K562 (cell line): ENCODE measurements around the gene ARID3A. TPM values are rescaled to one million over a fixed set of nuclear protein-coding genes. Genes with fewer than 3 reads are reported as not detected.

ENCODE experiments used
- C11orf30 ChIP-seq: fragments of 450-650 bp; IDR thresholded peaks from 2 replicates; pipeline ENCODE4 v1.6.1; 2016; ENCODE audit warnings: low read depth, mild to moderate bottlenecking
- CBX8 ChIP-seq: fragments of 200-600 bp; sonication (generic); IDR thresholded peaks from 2 replicates; pipeline ENCODE4 v1.6.1; 2012; ENCODE audit warnings: borderline replicate concordance, mixed run types, low read depth, mild to moderate bottlenecking, moderate library complexity, mixed read lengths, low read length, control low read depth, inconsistent platforms; ENCODE audit not compliant: poor library complexity, severe bottlenecking; ENCODE audit errors: extremely low read depth
- CCNT2 ChIP-seq: IDR thresholded peaks from 2 replicates; pipeline ENCODE4 v1.6.1; 2011; ENCODE audit warnings: borderline replicate concordance, low read depth, mild to moderate bottlenecking, moderate library complexity, mixed read lengths, low read length; ENCODE audit not compliant: insufficient read length; ENCODE audit errors: extremely low read depth
- E4F1 ChIP-seq: fragments of 250-450 bp; sonication (Bioruptor Pico); IDR thresholded peaks from 2 replicates; pipeline ENCODE4 v1.5.0; 2021; ENCODE audit warnings: mild to moderate bottlenecking, borderline replicate concordance
- FIP1L1 ChIP-seq: fragments of 200-400 bp; formaldehyde crosslinking; IDR thresholded peaks from 2 replicates; pipeline ENCODE4 v1.6.1; 2018; ENCODE audit warnings: mild to moderate bottlenecking, low read depth, low read length; ENCODE audit not compliant: poor library complexity, severe bottlenecking
- HDAC2 ChIP-seq: fragments of 450-650 bp; IDR thresholded peaks from 2 replicates; pipeline ENCODE4 v1.6.1; 2016; ENCODE audit warnings: mild to moderate bottlenecking
- KHSRP ChIP-seq: fragments of 450-650 bp; IDR thresholded peaks from 2 replicates; pipeline ENCODE4 v1.6.1; 2017
- MXI1 ChIP-seq: IDR thresholded peaks from 2 replicates; pipeline ENCODE4 v1.6.1; 2011; ENCODE audit warnings: low read depth, mild to moderate bottlenecking, improper control_type of control experiment, low read length
- PHF21A ChIP-seq: fragments of 450-650 bp; IDR thresholded peaks from 2 replicates; pipeline ENCODE4 v1.6.1; 2017; ENCODE audit warnings: low read depth, borderline replicate concordance
- RB1 ChIP-seq: fragments of 450-650 bp; IDR thresholded peaks from 2 replicates; pipeline ENCODE4 v1.6.1; 2017; ENCODE audit warnings: low read depth, mild to moderate bottlenecking
- RCOR1 ChIP-seq, 2 experiments: IDR thresholded peaks; 2 replicates each; pipeline ENCODE4 v1.6.1; 2012; ENCODE audit warnings: low read depth in 2 of 2, low read length in 2 of 2, borderline replicate concordance in 1 of 2, improper control_type of control experiment in 1 of 2
- SMARCA5 ChIP-seq: fragments of 450-650 bp; IDR thresholded peaks from 2 replicates; pipeline ENCODE4 v1.6.1; 2016
- SP2 ChIP-seq: IDR thresholded peaks from 2 replicates; pipeline ENCODE4 v1.6.1; 2011; ENCODE audit warnings: mild to moderate bottlenecking, low read depth, low read length, moderate library complexity; ENCODE audit not compliant: poor library complexity, severe bottlenecking; ENCODE audit errors: extremely low read depth
- TEAD1 ChIP-seq, 2 experiments: fragments of 450-650 bp in 1 of 2; sonication (generic) in 1 of 2; formaldehyde crosslinking; IDR thresholded peaks; 2 replicates each; pipeline versions ENCODE4 v1.4.0 to v1.8.0; 2020 to 2022; ENCODE audit warnings: mild to moderate bottlenecking in 2 of 2, missing genetic modification reagents in 1 of 2
- ZC3H4 ChIP-seq: sonication (generic); formaldehyde crosslinking; IDR thresholded peaks from 2 replicates; pipeline ENCODE4 v1.9.0; 2021; ENCODE audit warnings: missing genetic modification reagents, borderline replicate concordance
- ZFX ChIP-seq: sonication (generic); formaldehyde crosslinking; IDR thresholded peaks from 2 replicates; pipeline ENCODE4 v1.8.0; 2022; ENCODE audit warnings: mild to moderate bottlenecking, missing genetic modification reagents, moderate library complexity
- ZNF740 ChIP-seq, 3 experiments: fragments of 200-800 bp in 1 of 3; sonication (Bioruptor generic) in 1 of 3; sonication (generic) in 1 of 3; formaldehyde crosslinking in 1 of 3; IDR thresholded peaks; 2 replicates each; pipeline versions ENCODE4 v1.6.1 to v1.8.0; 2016 to 2022; ENCODE audit warnings: mild to moderate bottlenecking in 2 of 3, missing compliant biosample characterization in 2 of 3, missing genetic modification characterization in 2 of 3, missing genetic modification reagents in 1 of 3
- polyA plus RNA-seq, 8 experiments: library from polyadenylated mRNA; depleted of rRNA in 4 of 8; stranded (reverse) in 5 of 8; unstranded in 3 of 8; fragments of >200 nt; fragmentation: Nextera tagmentation in 2 of 8; fragmentation: Illumina TruSeq in 1 of 8; extraction: Ambion mirVana in 2 of 8; extraction: Trizol in 1 of 8; gene quantifications; 2 replicates each; pipeline versions ENCODE4 v1.2.1 to v1.2.3, GENCODE V29; 2011 to 2014; ENCODE audit warnings: inconsistent platforms in 1 of 8, missing spikeins in 1 of 8
- total RNA-seq, 7 experiments: library from RNA; depleted of rRNA in 6 of 7; stranded (reverse); fragments of >200 nt in 6 of 7; fragmentation: Illumina TruSeq in 2 of 7; extraction: Trizol in 2 of 7; gene quantifications; 2 replicates each; pipeline versions ENCODE4 v1.2.1 to v1.2.3, GENCODE V29; 2011 to 2021; ENCODE audit warnings: low replicate concordance in 1 of 7
- TF ChIP-seq, protein P1 (sequence below): sonication (generic); formaldehyde crosslinking; IDR thresholded peaks from 2 replicates; pipeline ENCODE4 v1.9.0; 2022; ENCODE audit warnings: mild to moderate bottlenecking, missing genetic modification reagents

Gene ARID3A
- total and polyA plus RNA-seq, 9 of the 15 experiments (the other 6 are each of a cell fraction or from before 2014, with no cell fraction given), result 1.4 to 118 (median 31.2) TPM

DNA sequence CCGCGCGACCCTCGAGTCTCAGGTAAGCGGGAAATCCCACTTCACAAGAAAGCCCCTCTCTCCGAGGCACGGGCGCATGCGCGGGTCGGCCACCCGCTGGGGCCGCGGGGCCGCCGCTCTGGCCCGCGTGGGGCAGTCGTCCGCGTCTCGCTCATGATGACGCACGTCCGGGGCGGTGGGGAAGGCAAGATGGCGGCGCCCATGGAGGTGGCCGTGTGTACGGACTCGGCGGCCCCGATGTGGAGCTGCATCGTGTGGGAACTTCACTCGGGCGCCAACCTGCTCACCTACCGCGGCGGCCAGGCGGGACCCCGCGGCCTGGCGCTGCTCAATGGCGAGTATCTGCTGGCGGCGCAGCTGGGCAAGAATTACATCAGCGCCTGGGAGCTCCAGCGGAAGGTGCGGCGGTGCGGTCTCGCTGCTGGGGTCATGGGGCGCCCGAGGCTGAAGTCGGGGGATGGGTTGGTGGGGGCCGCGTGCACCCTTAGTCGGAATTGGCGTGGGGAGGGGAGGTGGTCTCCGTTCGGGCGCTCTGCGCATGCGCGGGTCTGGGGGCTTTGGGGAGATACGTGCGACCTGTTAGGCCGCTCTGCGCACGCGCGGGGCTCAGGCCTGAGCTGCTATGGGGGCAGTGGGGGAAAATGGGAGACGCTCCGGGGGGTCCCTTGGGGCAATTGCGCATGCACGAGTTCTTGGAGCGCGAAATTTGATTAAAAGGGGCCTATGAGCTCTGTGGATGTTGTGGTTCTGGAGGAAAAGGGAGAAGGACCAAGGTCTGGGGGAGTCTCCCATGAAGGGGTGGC lies 58.5 kb downstream of the ARID3A start, which contains the start of gene WDR18 (continued):
- no peak for TF ChIP-seq CBX8
- peak; percentile 57 for TF ChIP-seq CCNT2
- TF ChIP-seq C11orf30, result peak; percentile 99
- TF ChIP-seq HDAC2, result peak; percentile 95
- TF ChIP-seq MXI1, result peak; percentile 93
- no peak for TF ChIP-seq ZC3H4
- peak in 1 of 2 experiments; percentile 75; a peak in 1 of 4 replicates for TF ChIP-seq TEAD1 (CRISPR knock-in tag; IDR thresholded peaks at IDR 0.05)
- peak; percentile 65; the same call in 1 of the 2 replicates for TF ChIP-seq KHSRP
- 0 out of 2 replicates have a peak, but pooled peaks have one; percentile 17 for TF ChIP-seq PHF21A
- peak; percentile 24 for TF ChIP-seq SP2
- TF ChIP-seq ZNF740 (CRISPR knock-in tag; IDR thresholded peaks at IDR 0.05), result no peak
- TF ChIP-seq ZNF740 (tag; IDR thresholded peaks at IDR 0.05), result no peak
- TF ChIP-seq RCOR1 (IDR thresholded peaks at IDR 0.05; ENCODE audit: borderline replicate concordance in 1 of 2, low read depth in 2 of 2, low read length in 2 of 2), result 0 out of 4 replicates have a peak, but pooled peaks of 1 of the 2 experiments have one; percentile 41
- peak; percentile 93 for TF ChIP-seq RB1
- TF ChIP-seq ZFX, result peak; percentile 65
- TF ChIP-seq, protein P1, sequence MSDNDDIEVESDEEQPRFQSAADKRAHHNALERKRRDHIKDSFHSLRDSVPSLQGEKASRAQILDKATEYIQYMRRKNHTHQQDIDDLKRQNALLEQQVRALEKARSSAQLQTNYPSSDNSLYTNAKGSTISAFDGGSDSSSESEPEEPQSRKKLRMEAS (CRISPR knock-in tag), result peak; percentile 98
- TF ChIP-seq E4F1 (CRISPR knock-in tag), result no peak
- no peak for TF ChIP-seq SMARCA5
- peak; percentile 74 for TF ChIP-seq FIP1L1
